Measurements from ENCODE around the gene L3MBTL3.

- TF ChIP-seq CTCF (IDR thresholded peaks at IDR 0.05): no peak
- no peak for TF ChIP-seq ZFX (IDR thresholded peaks at IDR 0.05; ENCODE audit: borderline replicate concordance)
These were observed 169.2 kb downstream of the L3MBTL3 start for GRCh38 chr6:130187335-130188206.

All from 22Rv1 (cell line).